Measurements from ENCODE around the gene NDUFB2.

- TF ChIP-seq, protein P1, sequence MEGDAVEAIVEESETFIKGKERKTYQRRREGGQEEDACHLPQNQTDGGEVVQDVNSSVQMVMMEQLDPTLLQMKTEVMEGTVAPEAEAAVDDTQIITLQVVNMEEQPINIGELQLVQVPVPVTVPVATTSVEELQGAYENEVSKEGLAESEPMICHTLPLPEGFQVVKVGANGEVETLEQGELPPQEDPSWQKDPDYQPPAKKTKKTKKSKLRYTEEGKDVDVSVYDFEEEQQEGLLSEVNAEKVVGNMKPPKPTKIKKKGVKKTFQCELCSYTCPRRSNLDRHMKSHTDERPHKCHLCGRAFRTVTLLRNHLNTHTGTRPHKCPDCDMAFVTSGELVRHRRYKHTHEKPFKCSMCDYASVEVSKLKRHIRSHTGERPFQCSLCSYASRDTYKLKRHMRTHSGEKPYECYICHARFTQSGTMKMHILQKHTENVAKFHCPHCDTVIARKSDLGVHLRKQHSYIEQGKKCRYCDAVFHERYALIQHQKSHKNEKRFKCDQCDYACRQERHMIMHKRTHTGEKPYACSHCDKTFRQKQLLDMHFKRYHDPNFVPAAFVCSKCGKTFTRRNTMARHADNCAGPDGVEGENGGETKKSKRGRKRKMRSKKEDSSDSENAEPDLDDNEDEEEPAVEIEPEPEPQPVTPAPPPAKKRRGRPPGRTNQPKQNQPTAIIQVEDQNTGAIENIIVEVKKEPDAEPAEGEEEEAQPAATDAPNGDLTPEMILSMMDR (IDR thresholded peaks at IDR 0.05) = no peak
- TF ChIP-seq EZH2 (IDR thresholded peaks at IDR 0.05; ENCODE audit: borderline replicate concordance, insufficient read depth, low read depth, low read length, poor library complexity, severe bottlenecking) = no peak
Observed at GRCh38 chr7:140754506-140754905, 58.0 kb downstream of the NDUFB2 start.
